GM18526 (cell line): Measurements from ENCODE around the gene ZBTB5.

Experiments
- POLR2A ChIP-seq: IDR thresholded peaks from 3 replicates; pipeline ENCODE4 v1.6.1; 2011; ENCODE audit not compliant: insufficient read length; ENCODE audit errors: extremely low read depth

The ZBTB5 gene

GRCh38 chr9:37406603-37407401, 58.4 kb downstream of the ZBTB5 start:
- no peak for TF ChIP-seq POLR2A

- no peak for TF ChIP-seq POLR2A
Measured at GRCh38 chr9:37405764-37406380, 59.4 kb downstream of the ZBTB5 start.

- no peak for TF ChIP-seq POLR2A
Measured at GRCh38 chr9:37405350-37405749, 59.9 kb downstream of the ZBTB5 start.

GRCh38 chr9:37404590-37404989, 60.7 kb downstream of the ZBTB5 start:
- TF ChIP-seq POLR2A, result no peak

- no peak for TF ChIP-seq POLR2A
Measured at GRCh38 chr9:37399336-37399735, 65.9 kb downstream of the ZBTB5 start.

- TF ChIP-seq POLR2A, result peak; percentile 19
Measured at GRCh38 chr9:37398464-37399025, 66.7 kb downstream of the ZBTB5 start.

GRCh38 chr9:37395663-37396062, 69.6 kb downstream of the ZBTB5 start:
- TF ChIP-seq POLR2A, result no peak

GRCh38 chr9:37395229-37395628, 70.0 kb downstream of the ZBTB5 start:
- no peak for TF ChIP-seq POLR2A

- TF ChIP-seq POLR2A, result no peak
Measured at GRCh38 chr9:37392272-37392671, 73.0 kb downstream of the ZBTB5 start.

GRCh38 chr9:37390759-37391158, 74.5 kb downstream of the ZBTB5 start:
- TF ChIP-seq POLR2A, result no peak
